ENCODE results near the gene GMPPA. TPM values are rescaled to one million over a fixed set of nuclear protein-coding genes. Genes with fewer than 3 reads are reported as not detected.

GMPPA gene
- polyA plus RNA-seq, 10 donors, result 21.7 to 29.9 (median 24.9) TPM

DNA sequence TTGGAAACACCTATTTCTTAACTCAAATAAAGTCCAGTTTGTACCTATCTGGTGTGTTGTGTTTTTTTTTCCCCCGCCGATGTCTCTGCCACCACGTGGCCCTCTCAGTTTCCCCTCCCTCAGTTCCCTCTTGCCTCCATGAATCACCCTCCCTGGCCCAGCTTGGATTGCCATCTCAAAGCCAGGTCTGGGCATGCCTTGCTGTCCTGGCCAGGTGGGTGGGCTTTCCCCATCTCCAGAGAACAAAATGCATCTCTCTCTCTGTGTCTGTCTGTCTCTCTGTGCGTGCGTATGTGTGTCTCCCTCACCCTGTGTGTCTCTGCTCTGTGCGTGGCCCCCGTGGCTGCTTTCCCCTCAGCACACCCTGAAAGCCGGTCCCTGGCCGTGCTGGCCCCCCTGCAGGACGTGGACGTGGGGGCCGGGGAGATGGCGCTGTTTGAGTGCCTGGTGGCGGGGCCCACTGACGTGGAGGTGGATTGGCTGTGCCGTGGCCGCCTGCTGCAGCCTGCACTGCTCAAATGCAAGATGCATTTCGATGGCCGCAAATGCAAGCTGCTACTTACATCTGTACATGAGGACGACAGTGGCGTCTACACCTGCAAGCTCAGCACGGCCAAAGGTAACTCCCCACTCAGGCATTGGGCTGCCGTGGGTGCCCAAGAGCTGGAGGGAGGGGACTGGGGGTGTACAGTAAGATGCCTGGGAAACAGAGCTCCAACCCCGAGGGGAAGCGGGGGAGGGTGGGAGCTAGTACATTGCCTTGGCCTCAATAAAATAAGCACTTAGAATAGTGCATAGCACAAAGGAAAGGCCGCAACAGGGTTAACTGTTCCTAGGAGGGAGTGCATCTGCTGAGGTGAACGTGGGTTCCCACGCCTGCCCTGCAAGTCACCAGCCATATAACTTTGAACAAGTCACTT, 31.6 kb upstream of the GMPPA start:
- no peak for DNase-seq

GRCh38 chr2:219467736-219468075, 31.0 kb upstream of the GMPPA start:
- no peak for DNase-seq

DNA sequence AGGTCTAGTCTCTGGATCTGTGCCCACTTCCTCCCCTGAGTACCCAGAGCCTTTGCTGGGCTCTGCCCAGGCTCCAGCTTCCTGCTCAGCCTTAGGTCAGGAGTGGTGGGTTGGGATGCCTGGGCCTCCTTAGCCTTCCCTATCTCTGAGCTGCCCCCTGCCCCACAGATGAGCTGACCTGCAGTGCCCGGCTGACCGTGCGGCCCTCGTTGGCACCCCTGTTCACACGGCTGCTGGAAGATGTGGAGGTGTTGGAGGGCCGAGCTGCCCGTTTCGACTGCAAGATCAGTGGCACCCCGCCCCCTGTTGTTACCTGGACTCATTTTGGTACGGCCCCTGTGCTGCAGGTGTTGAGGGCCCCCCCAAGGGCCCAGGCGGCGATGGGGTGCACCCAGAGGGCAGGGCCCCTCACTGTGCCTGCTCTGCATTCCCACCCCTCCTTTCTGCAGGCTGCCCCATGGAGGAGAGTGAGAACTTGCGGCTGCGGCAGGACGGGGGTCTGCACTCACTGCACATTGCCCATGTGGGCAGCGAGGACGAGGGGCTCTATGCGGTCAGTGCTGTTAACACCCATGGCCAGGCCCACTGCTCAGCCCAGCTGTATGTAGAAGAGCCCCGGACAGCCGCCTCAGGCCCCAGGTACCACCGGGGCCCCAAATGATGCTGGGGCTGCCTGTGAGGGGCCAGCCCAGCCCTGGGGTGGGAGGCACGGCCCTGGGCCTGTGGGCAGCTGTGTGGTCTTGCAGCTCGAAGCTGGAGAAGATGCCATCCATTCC, 30.1 kb upstream of the GMPPA start:
- no peak for DNase-seq

GRCh38 chr2:219469186-219469724, 29.4 kb upstream of the GMPPA start:
- DNase-seq, result no peak

DNA sequence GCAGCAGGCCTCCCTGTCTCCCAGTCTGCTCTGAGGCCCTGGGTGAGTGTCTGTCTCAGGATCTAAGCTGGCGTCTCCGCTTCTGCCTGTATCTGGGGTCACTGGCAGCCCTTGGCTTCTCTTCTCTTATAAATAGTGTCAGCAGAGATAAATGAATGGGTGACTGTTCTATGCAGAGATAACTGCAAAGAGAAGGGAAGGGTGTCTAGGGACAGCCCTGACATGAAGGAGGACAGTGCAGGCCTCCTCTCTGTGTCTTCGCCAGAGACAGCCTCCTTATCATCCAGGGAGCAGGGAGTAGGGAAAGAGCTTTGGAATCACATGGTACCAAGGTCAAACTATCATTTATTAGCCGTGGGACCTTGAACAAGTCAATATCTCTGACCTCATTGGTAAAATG, 28.3 kb upstream of the GMPPA start:
- no peak for DNase-seq

GRCh38 chr2:219471476-219472371, 27.0 kb upstream of the GMPPA start:
- no peak for DNase-seq

DNA sequence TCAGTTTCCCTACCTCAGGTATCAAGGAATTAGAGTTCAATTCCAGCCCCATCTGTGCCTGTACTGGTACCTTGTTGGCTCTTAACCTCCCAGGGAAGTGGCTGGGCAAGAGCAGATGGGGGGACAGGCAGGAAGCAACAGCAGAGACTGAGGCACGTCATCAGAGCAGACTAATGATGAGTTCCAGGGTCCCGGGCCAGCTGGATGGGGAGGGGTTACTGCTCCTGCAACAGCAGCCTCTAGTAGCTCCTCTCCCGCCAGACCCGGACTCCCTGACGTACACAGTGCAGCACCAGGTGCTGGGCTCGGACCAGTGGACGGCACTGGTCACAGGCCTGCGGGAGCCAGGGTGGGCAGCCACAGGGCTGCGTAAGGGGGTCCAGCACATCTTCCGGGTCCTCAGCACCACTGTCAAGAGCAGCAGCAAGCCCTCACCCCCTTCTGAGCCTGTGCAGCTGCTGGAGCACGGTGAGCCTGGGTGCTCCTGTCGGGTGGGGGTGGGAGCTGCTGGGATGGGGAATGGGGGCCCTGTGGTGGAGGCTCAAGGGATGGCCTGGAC, 26.0 kb upstream of the GMPPA start:
- DNase-seq, result no peak

DNA sequence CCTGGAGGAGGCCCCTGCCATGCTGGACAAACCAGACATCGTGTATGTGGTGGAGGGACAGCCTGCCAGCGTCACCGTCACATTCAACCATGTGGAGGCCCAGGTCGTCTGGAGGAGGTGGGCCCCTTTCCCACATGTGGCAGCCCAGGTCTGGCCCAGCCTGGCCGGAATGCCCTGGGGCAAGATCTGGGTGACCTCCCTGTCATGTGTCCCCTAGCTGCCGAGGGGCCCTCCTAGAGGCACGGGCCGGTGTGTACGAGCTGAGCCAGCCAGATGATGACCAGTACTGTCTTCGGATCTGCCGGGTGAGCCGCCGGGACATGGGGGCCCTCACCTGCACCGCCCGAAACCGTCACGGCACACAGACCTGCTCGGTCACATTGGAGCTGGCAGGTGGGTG, 25.2 kb upstream of the GMPPA start:
- DNase-seq, result no peak

- DNase-seq, result no peak
Observed at GRCh38 chr2:219474285-219475060, 24.2 kb upstream of the GMPPA start.

DNA sequence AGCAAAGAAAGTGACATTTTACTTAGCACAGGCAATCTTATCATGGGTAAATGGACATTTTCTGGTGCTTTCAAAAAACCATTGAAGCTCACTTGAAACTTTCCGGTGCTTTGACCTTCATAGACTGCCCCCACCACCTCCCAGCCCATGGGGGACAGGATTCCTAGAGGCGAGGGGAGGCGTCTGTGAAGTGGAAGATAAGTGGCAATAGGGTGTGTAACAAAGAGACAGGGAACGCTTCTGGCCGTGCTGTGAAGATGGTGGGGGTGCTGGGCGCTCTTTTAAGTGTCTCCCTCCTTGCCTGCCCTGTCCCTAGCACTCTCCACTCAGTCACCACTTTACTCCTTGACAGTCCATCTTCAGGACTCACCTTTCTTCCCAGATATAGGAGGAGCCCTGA, 23.4 kb upstream of the GMPPA start:
- DNase-seq, result no peak

DNA sequence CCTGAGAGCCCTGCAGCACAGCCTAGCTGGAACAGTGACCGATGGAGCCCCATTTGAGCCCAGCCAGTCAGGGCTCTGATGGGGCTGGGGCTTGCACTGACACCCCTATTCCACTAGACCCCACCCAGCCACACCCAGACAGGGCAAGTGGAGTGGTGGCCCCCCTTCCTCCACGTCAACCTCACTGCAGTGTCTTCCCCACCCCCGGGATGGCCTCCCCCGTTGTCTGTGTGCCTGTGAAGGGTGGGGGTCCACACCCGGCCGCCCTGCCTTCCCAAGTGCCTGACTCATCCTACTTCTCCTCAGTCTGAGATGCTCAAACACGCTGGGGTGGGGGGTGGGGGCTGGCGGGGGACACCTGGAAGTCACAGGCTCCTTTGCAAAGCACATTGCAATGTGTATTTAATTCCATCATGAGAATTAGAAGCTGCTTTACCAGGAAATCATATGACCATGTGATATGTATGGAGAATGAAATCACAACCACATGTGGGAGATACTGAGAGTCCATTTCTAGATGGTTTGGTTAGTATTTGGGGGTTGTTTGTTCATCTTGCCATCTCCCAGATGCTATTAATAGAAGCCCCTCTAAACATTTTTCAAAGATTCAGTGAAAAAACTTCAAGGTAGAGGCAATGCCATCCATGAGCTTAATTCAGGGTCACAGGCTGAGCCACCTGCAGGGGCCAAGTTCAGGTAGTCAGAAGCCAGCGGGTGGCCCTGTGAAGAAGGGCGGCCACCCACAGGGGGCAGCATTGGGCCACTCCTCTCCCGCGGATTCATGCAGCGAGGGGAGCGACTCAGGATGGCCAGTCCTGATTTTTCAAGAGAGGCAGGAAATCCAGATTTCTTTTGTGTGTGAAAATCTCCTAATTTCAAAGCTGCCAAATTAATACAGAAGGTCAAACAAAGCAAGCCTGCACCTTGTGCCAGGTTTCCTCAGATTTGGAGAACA, 22.7 kb upstream of the GMPPA start:
- peak; percentile 45 to 84 (median 69) for DNase-seq

DNA sequence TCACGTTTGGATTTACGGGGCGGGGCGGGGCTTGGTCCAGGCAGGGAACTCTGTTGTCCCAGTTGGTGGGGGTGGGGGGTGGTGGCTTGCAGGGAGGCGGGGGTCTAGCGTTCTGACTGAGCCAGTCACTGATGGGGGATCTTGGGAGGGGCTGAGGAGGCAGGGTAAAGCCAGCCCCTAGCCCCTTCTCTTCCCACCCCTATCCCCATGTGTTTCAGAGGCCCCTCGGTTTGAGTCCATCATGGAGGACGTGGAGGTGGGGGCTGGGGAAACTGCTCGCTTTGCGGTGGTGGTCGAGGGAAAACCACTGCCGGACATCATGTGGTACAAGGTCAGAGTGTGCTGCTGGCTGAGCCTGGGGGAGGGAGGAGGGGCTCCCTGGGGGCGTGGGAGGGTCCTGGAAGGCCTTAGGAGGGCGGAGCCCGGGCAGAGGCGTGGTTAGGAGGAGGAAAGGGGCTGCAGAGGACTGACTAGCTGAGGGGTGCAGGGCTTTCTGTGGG, 22.0 kb upstream of the GMPPA start:
- peak in 1 of 3 donors; percentile 50 for DNase-seq

DNA sequence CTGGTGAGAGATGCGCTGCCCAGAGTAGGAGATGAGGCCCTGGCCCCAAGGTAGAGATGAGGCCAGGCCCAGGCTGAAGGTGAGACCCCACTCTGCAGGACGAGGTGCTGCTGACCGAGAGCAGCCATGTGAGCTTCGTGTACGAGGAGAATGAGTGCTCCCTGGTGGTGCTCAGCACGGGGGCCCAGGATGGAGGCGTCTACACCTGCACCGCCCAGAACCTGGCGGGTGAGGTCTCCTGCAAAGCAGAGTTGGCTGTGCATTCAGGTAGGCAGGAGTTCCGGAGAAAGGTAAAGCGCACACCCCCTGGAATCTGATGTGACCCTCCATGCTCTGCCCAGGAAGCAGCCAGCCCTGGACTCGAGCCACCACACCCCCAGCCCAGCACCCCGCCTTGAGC, 21.5 kb upstream of the GMPPA start:
- no peak for DNase-seq

- peak in 1 of 3 donors; percentile 56 for DNase-seq
Observed at GRCh38 chr2:219477815-219478214, 20.9 kb upstream of the GMPPA start.

- no peak for DNase-seq
Observed at GRCh38 chr2:219478916-219479315, 19.8 kb upstream of the GMPPA start.

- no peak for DNase-seq
Observed at GRCh38 chr2:219480004-219480403, 18.7 kb upstream of the GMPPA start.

DNA sequence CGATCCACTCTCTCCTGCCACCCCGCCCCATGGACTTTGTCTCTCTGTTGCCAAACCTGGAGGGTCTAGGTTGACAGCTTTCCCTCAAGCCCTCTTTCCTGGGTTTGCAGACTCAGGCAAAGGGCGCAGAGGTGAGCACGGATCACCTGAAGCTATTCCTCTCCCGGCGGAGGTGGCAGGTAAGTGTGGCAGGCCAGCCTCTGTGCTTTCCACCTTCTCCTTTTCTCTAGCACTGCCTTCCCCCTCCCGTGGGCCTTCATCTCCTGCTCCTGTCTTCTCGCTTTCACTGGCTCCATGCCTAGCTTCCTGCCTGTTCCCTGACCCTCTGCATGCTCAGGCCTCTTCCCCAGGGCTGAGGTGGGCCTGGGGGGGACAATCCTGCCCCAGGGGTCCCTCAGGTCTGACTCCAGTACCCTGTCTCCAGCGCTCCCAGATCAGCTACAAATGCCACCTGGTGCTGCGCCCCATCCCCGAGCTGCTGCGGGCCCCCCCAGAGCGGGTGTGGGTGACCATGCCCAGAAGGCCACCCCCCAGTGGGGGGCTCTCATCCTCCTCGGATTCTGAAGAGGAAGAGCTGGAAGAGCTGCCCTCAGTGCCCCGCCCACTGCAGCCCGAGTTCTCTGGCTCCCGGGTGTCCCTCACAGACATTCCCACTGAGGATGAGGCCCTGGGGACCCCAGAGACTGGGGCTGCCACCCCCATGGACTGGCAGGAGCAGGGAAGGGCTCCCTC, 15.9 kb upstream of the GMPPA start:
- no peak for DNase-seq

Data from muscle of back (tissue), 11 donors.